SIG-M5 treated with dmso at 0.1 percent for 504 hours (cell line): ENCODE measurements around the gene CRB2.
A peak's percentile ranks its signal among the peaks of the same experiment; 100 is the strongest.

ENCODE experiments used
- DNase-seq: peaks from one replicate; lab custom pipeline; 2025; ENCODE audit not compliant: unreplicated experiment; lab: John Stamatoyannopoulos, UW

Gene CRB2

DNA sequence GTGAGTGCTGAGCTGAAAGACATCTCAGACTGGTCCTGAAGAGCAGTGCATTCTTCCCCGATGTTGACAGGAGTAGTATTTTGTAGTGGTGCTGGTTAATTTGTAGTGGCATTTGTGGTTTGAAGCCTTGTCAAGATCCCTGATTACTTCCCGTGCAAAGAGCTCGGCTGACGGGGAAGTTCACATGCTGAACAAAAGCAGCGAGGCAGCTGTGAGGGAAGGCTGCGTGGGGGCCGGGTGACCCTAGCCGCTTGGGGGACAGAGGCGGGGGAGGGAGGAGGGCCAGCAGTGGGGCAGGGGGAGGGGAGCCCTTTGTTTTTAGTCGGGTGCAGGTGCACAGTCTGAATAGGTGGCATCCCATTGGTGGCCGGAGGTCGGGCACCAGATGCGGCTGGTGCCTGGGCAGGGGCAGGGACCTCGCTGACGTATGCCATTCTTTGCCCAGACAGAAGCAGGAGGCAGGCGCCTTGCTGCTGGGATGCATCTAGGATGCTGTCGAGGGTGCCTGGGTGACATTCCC is 64.7 kb downstream of the CRB2 start:
- DNase-seq: no peak

DNA sequence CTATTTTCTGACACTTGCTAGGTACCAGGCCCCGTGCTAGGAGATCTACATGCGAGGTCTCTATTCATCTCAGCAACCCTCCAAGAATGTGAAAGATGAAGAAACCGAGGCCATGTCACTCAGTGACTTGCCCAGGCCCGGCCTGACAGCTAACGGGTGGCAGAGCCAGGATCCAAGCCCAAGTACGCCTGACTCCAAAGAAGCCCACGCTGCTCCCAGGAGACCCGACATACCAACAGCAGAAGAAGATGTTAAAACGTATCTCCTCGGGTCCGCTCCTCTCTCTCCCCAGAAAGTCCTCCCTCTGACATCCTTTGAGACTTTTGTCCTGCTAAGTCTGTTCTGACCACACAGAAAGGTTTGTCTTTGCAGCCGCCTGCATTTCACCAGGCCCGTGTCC is 65.2 kb downstream of the CRB2 start:
- DNase-seq: no peak

DNA sequence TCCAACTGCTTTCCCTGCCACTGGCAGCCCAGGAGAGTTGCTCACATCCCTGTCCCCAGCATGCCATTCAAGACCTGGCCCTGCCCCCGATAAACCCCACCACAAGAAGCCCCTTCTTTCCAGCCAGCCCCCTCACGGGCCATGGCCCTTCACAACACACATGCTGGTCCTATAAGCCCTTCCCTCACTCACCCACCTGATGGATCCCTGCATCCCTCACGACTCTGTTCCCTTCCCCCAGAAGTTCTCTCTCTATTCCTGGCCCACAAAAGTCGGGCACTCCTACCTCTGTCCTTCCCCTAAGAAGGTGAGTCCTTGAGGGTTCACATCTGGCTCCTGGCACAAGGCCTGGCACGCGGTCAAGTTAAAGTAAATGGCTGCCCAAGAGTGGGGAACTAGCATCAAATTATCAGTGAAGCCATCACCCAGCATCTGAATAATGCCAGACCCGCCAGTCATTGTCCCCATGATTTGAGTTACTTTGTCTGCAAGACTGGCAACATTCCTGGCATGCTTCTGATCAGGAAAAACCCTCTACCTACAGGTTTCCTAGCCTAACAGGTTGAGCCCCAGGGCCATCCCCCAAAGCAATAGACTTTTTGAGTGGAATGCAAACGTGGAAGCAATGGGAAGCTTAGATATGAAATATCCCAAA is 65.9 kb downstream of the CRB2 start:
- DNase-seq: peak; percentile 43

DNA sequence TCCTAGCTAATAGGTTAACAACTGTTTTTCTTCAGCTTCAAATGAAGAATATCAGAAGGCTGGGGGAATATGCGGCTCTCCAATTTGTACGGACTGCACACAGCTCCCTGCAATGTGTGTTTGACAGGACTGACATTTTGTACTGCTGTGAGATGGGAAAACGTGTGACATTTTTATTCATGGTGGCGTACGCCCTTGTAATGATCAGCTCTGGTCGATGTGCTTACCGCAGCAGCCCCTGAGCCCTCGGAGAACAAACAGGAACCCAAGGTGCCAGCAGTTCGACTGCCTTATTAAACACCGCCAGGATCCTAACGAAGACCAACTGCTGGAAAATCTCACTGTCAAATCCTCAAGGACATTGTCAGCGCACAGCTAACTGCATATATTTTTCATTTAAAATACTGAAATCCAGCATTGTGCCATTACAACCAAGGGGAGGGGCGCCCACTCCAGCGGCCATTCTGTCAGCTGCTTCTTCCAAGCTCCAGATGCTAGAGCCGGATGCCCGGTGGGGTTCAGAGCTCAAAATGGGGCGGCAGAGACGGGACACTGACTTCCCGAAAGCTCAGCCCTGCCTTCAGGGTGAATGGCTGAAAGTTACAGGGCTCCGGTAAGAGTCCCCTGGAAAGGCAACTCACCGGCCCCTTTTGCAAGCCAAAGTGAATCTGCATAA is 66.8 kb downstream of the CRB2 start:
- no peak for DNase-seq

DNA sequence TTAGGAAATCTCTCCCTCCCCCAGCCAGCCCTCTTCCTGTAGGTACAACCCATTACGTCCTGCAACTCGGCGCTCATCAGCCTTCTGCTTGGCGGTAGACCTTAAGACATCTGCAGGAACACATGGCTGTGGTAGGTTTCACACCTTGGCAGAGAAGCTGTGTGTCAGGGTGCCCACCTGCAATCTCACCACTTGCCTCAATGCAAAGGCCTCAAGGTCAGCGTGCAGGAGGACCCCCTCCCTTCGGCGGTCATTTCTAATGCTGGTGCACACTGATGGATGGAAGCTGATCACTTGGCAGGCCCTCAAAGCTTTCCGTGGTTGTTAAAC is 67.3 kb downstream of the CRB2 start:
- DNase-seq: no peak

DNA sequence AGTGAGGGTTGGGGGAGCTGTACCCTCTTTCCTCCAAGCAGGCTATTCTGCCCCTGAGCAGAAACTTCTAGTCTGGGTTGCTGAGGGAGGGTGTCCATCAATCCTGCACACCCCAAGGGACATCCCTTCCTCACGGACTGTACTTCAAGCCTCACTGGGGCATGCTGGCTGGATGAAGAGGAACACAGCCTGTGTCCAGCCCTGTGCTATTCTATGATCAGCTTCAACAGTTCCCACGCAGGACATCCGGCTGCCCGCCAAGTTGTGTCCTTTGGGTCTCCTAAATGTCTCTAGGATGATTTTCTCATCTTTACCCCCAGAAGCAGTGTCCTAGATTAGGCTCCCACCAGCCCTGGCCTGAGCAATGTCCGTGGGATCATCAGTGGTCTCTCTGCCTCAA is 68.1 kb downstream of the CRB2 start:
- DNase-seq: no peak

DNA sequence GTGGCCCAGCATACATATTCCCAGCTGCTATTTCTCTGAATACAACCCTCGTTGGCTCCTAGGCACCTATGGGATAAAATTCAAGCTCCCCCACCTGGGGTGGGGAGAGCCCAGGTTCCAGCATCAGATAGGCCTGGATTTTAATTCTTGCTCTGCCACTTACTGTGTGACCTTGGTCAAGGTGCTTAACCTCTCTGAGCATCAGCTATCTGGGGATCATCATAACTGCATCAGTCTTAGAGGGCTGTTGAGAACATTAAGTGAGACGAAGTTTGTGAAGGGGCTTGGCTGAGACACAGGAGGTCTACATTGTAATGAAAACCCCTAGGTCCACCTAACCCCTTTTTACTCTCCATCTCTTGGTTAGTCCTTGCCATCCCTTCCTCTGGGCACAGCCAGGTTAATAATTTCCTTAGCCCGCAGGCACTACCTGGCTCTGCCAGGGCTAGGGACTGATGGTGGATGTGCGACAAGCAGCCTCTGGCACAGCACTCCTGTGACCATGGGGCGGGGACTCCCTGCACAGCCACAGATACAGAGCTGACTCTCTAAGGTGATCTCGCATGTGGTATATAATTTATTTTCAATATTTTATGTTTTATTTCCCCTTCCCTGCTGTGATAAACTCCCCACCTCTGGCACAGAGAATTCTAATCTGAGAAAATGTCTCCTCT is 68.7 kb downstream of the CRB2 start:
- no peak for DNase-seq

DNA sequence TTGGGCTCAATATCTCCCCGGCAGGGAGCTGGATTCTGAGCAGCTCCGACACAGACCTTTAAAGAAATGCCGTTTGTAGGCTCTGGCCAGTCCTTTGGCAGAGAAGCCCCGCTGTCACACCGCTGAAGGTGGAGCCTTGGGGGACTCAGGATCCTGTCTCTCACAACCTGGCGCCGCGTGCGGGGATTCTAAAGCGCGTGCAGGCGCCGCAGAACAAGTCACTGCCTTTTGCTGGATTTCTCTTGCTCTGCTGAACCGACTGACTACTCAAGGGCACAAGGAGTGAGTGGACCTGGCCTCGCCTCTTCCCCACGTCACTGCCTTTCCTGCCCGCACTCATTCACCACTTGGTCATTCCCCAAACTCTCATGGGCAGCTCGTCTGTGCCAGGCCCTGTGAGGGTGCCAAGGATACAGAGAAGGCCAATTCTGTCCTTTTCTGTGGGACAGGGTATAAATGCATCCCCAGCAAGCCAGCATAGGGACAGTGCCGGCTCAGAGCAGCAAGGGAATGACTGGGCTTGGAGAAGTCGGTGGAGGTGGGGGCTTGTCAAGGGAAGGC is 69.3 kb downstream of the CRB2 start:
- no peak for DNase-seq

DNA sequence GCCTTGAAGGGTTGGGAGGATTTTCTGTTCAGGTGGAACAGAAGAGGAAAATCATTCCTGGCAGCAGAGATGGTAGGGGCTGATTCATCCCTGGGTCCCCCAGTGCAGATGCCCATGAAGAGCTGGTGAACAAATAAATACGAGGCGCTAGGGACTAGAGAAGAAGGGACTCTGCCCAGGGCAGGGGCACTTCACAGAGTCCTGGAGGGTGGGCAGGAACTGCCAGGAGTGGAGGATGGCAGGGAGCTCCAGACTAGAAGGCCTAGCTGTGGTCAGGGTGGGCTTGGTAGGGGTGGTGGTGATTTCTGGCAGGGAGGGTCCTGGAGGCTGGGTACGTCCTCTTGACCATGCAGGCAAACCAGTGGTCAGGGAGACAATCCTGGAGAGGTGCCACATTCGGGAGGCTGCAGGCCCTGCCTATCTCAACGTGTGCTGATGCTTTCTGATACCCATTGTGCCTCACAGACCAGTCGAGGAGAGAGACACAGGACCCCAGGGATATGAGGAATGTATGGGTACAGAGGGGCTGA is 69.9 kb downstream of the CRB2 start:
- no peak for DNase-seq

DNA sequence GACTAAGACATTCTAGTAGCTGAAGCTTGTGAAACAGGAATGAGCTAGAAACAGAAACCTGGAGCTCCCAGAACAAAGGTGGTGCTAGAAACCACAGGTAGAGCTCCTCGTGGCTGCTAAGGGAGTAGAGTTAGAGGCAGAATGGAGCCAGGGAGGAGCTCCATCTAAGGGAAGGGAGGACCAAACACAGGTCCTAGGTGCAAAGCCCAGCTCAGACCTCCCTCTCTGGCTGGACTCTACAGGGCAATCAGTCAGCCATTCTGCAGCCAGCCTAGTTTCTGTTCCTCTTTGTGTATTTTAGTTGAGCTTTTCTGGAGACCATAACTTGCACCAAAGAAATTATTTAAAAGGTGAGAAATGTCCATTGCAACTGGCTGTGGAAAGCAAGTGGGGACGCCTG is 70.4 kb downstream of the CRB2 start:
- peak; percentile 6 for DNase-seq
